Vagina (tissue), 2 donors: ENCODE data around the gene AMIGO1.

Experiments
- CTCF ChIP-seq, 3 experiments: fragments of 450-650 bp in 2 of 3; fragments of 200-600 bp in 1 of 3; sonication (generic) in 1 of 3; IDR thresholded peaks; one replicate each; pipeline ENCODE4 v1.5.1; 2017 to 2019; ENCODE audit warnings: antibody characterized with exemption in 3 of 3, mild to moderate bottlenecking in 2 of 3, moderate library complexity in 2 of 3
- POLR2A ChIP-seq, 2 donors: fragments of 450-650 bp; IDR thresholded peaks; one replicate each; pipeline ENCODE4 v1.6.1; 2017; ENCODE audit warnings: antibody characterized with exemption in 2 of 2, mild to moderate bottlenecking in 2 of 2, moderate library complexity in 2 of 2
- POLR2AphosphoS5 ChIP-seq, 2 donors: sonication (generic); formaldehyde crosslinking; IDR thresholded peaks; one replicate each; pipeline ENCODE4 v1.9.0; 2017; ENCODE audit warnings: antibody characterized with exemption in 2 of 2, mild to moderate bottlenecking in 2 of 2, low read depth in 1 of 2; ENCODE audit not compliant: insufficient read depth in 1 of 2

GRCh38 chr1:109517337-109517736 is 7.8 kb upstream of the AMIGO1 start:
- TF ChIP-seq POLR2AphosphoS5 (IDR thresholded peaks at IDR 0.05; ENCODE audit: insufficient read depth in 1 of 2, low read depth in 1 of 2) (no peak), CTCF (IDR thresholded peaks at IDR 0.05) (no peak), POLR2A (IDR thresholded peaks at IDR 0.05) (no peak)
